HUES48 (cell line): ENCODE measurements around the gene RNF167.
A peak's percentile ranks its signal among the peaks of the same experiment; 100 is the strongest.

Source experiments
- H3K27ac ChIP-seq: one replicate; pipeline ENCODE4 v1.7.0; 2013; ENCODE audit warnings: low read depth, low read length, inconsistent platforms
- H3K27me3 ChIP-seq: 2 replicates; pipeline ENCODE4 v1.6.1; 2013; ENCODE audit warnings: mild to moderate bottlenecking, low read length; ENCODE audit not compliant: control insufficient read depth, insufficient read depth
- H3K36me3 ChIP-seq: 2 replicates; pipeline ENCODE4 v1.6.1; 2013; ENCODE audit warnings: low read length; ENCODE audit not compliant: control insufficient read depth, insufficient read depth
- H3K4me1 ChIP-seq: 2 replicates; pipeline ENCODE4 v1.6.1; 2013; ENCODE audit warnings: mild to moderate bottlenecking, low read length; ENCODE audit not compliant: control insufficient read depth, insufficient read depth
- H3K4me3 ChIP-seq: 2 replicates; pipeline ENCODE4 v1.5.1; 2013; ENCODE audit warnings: mild to moderate bottlenecking, low read depth, low read length
- H3K9ac ChIP-seq: 2 replicates; pipeline ENCODE4 v1.6.1; 2013; ENCODE audit warnings: mild to moderate bottlenecking, low read depth, low read length, moderate library complexity
- H3K9me3 ChIP-seq: 2 replicates; pipeline ENCODE4 v1.6.1; 2013; ENCODE audit warnings: low read length; ENCODE audit not compliant: control insufficient read depth, insufficient read depth

Gene RNF167

GRCh38 chr17:4947411-4948165, 7.5 kb downstream of the RNF167 start:
- H3K27ac ChIP-seq, result peak overlapping the region; percentile 100
- peak overlapping the region; percentile 98 for H3K4me3 ChIP-seq
- H3K9me3 ChIP-seq, result no peaks in the 10 kb centered on the region
- no peaks in the 10 kb centered on the region for H3K27me3 ChIP-seq
- H3K9ac ChIP-seq, result peak overlapping the region; percentile 97
- H3K4me1 ChIP-seq, result peaks cover 22% of the 10 kb centered on the region
- peaks cover 44% of the 10 kb centered on the region for H3K36me3 ChIP-seq

GRCh38 chr17:4948166-4948930, 8.3 kb downstream of the RNF167 start, which contains the start of gene PFN1:
PFN1 (minus strand) TSS chr17:4948530; CDS start chr17:4948394, 136 bp downstream.
- peaks cover 36% of the 10 kb centered on the region for H3K36me3 ChIP-seq
- H3K27me3 ChIP-seq, result no peaks in the 10 kb centered on the region
- peak within 1 kb of the TSS; percentile 98 for H3K4me3 ChIP-seq
- H3K4me1 ChIP-seq, result peaks cover 22% of the 10 kb centered on the region
- peak within 1 kb of the TSS; percentile 100 for H3K27ac ChIP-seq
- peak within 1 kb of the TSS; percentile 97 for H3K9ac ChIP-seq
- no peaks in the 10 kb centered on the region for H3K9me3 ChIP-seq

GRCh38 chr17:4948931-4949320, 8.9 kb downstream of the RNF167 start:
- Histone ChIP-seq H3K27ac (peak overlapping the region; percentile 100), H3K36me3 (peaks cover 30% of the 10 kb centered on the region), H3K9ac (peak overlapping the region; percentile 89), H3K27me3 (no peaks in the 10 kb centered on the region), H3K9me3 (no peaks in the 10 kb centered on the region), H3K4me3 (peak overlapping the region; percentile 98), H3K4me1 (peaks cover 22% of the 10 kb centered on the region)

- no peaks in the 10 kb centered on the region for H3K9me3 ChIP-seq
- H3K27ac ChIP-seq, result peak overlapping the region; percentile 100
- peaks cover 22% of the 10 kb centered on the region for H3K4me1 ChIP-seq
- H3K9ac ChIP-seq, result peak overlapping the region; percentile 89
- peaks cover 25% of the 10 kb centered on the region for H3K36me3 ChIP-seq
- H3K4me3 ChIP-seq, result peak overlapping the region; percentile 98
- no peaks in the 10 kb centered on the region for H3K27me3 ChIP-seq
Observed at GRCh38 chr17:4949321-4950074, 9.4 kb downstream of the RNF167 start.

GRCh38 chr17:4950075-4950745, 10.1 kb downstream of the RNF167 start:
- Histone ChIP-seq H3K27me3 (no peaks in the 10 kb centered on the region), H3K9ac (peak overlapping the region; percentile 56), H3K36me3 (peaks cover 18% of the 10 kb centered on the region), H3K4me1 (peaks cover 22% of the 10 kb centered on the region), H3K9me3 (no peaks in the 10 kb centered on the region), H3K4me3 (peak overlapping the region; percentile 67), H3K27ac (peak overlapping the region; percentile 100)

DNA sequence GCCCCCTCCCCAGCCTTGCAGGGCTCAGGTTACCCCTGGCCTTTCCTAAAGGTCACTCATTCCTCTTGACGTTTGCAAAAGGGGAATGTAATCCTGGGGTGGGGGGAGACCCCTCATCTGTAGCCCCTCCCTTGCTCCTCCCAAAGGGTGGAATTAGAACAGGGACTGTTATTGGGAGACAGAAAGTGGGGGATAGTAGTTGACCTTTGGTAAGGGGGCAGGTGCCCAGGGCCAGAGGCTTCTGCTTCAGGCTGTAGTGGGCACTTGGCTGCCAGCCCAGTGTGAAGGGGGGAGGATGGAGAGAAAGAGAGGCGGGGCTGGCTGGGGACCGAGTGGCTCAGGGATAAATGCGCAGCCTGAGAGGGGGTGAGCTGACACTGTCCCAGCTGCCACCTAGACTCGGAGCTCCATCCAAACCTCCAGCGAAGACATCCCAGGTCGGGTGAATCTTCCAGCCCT, 10.7 kb downstream of the RNF167 start, which contains the start of gene ENO3:
TSS of gene ENO3 (plus strand) at position 374 of the 459 bp plus-strand sequence. CDS start 711 bp downstream, outside the sequence.
- H3K4me3 ChIP-seq, result peak within 1 kb of the TSS; percentile 67
- H3K4me1 ChIP-seq, result peaks cover 22% of the 10 kb centered on the region
- H3K9me3 ChIP-seq, result no peaks in the 10 kb centered on the region
- peak within 1 kb of the TSS; percentile 56 for H3K9ac ChIP-seq
- H3K27ac ChIP-seq, result peak within 1 kb of the TSS; percentile 100
- H3K27me3 ChIP-seq, result no peaks in the 10 kb centered on the region
- H3K36me3 ChIP-seq, result peaks cover 12% of the 10 kb centered on the region

GRCh38 chr17:4951486-4951885, 11.4 kb downstream of the RNF167 start:
- H3K9ac ChIP-seq, result no peak overlapping the region
- H3K4me3 ChIP-seq, result peak overlapping the region; percentile 67
- no peaks in the 10 kb centered on the region for H3K27me3 ChIP-seq
- peaks cover 17% of the 10 kb centered on the region for H3K4me1 ChIP-seq
- H3K27ac ChIP-seq, result no peak overlapping the region
- H3K9me3 ChIP-seq, result no peaks in the 10 kb centered on the region
- H3K36me3 ChIP-seq, result peaks cover 5% of the 10 kb centered on the region

- peaks cover 13% of the 10 kb centered on the region for H3K4me1 ChIP-seq
Observed at GRCh38 chr17:4953451-4953961, 13.4 kb downstream of the RNF167 start.

DNA sequence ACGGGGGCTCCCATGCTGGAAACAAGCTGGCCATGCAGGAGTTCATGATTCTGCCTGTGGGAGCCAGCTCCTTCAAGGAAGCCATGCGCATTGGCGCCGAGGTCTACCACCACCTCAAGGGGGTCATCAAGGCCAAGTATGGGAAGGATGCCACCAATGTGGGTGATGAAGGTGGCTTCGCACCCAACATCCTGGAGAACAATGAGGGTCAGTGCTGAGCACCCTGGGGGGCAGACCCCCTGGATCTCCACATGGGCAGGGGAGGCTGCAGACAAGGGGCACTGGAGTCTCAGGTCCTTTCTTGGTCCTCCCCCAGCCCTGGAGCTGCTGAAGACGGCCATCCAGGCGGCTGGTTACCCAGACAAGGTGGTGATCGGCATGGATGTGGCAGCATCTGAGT, 15.0 kb downstream of the RNF167 start:
- H3K4me3 ChIP-seq, result no peak overlapping the region
- no peak overlapping the region for H3K9ac ChIP-seq
- H3K27ac ChIP-seq, result no peak overlapping the region
- no peaks in the 10 kb centered on the region for H3K27me3 ChIP-seq
- H3K36me3 ChIP-seq, result peaks cover 10% of the 10 kb centered on the region; the same call in 1 of the 2 replicates
- H3K4me1 ChIP-seq, result peaks cover 13% of the 10 kb centered on the region
- no peaks in the 10 kb centered on the region for H3K9me3 ChIP-seq

More at GRCh38 chr17:4953451-4953961, 13.4 kb downstream of the RNF167 start:
- H3K27me3 ChIP-seq, result no peaks in the 10 kb centered on the region
- H3K36me3 ChIP-seq, result no peaks in the 10 kb centered on the region
- no peak overlapping the region for H3K9ac ChIP-seq
- no peak overlapping the region for H3K27ac ChIP-seq
- H3K4me3 ChIP-seq, result no peak overlapping the region
- no peaks in the 10 kb centered on the region for H3K9me3 ChIP-seq

GRCh38 chr17:4956493-4957061, 16.5 kb downstream of the RNF167 start:
- no peak overlapping the region for H3K4me3 ChIP-seq
- peaks cover 11% of the 10 kb centered on the region for H3K4me1 ChIP-seq
- H3K9ac ChIP-seq, result no peak overlapping the region
- H3K9me3 ChIP-seq, result no peaks in the 10 kb centered on the region
- H3K36me3 ChIP-seq, result peaks cover 16% of the 10 kb centered on the region
- no peaks in the 10 kb centered on the region for H3K27me3 ChIP-seq
- H3K27ac ChIP-seq, result no peak overlapping the region
